ENCODE data around the gene PKNOX1.
"Not testable (repeated sequence)": the region's sequence is repeated elsewhere in the genome, so short reads cannot be mapped to it uniquely, and the experiment has no call there.

The PKNOX1 gene

GRCh38 chr21:43021756-43022600 is 47.6 kb downstream of the PKNOX1 start:
- DNase-seq, result no peak

DNA sequence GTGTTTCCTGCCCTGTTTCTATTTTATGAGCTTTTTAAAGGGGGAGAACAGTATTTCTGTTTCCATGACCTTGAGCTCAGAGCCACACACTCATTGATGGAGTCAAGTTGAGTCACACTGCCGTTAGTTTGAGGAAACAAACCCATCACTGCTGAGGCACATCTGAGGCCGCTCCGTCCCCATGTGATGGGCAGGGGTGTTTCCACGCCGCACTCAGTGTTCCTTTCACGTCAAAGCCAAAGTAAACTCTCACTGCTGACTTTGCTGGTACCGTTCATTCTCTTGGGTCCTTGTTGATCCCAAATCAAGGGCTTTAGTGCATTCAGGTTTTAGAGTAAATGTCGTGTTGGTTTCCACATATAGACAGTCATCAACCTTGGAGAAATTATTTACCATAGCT is 48.8 kb downstream of the PKNOX1 start:
- DNase-seq, result no peak

DNA sequence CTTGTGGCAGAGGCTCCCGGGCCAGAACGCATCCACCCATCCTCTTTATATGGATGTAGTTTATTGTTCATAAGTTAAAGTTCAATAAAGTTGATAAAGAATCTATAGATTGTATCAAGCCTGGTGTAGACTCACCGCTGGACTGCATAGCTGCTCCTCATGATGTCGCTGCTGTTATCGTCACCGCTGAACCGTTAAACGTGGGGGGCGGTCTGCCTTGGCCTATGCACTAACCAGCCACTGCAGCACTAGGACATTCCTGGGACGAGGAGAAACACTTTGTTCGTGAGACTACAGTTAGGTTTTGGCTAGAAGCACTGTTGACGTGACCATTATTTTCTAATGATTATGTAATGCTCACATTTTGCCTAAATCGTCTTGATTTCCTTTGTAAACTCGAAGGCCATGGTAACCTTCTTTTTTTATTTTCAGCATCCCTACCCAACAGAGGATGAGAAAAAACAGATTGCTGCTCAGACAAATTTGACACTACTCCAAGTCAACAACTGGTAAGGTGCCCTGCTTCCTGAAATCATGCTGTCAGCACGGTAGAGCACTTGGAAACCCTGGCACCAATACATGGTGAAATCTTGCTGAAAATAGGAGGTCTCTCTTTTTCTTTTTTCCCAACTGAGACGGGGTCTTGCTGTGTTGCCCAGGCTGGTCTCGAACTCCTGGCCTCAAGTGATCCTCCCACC is 50.2 kb downstream of the PKNOX1 start:
- no peak for DNase-seq

DNA sequence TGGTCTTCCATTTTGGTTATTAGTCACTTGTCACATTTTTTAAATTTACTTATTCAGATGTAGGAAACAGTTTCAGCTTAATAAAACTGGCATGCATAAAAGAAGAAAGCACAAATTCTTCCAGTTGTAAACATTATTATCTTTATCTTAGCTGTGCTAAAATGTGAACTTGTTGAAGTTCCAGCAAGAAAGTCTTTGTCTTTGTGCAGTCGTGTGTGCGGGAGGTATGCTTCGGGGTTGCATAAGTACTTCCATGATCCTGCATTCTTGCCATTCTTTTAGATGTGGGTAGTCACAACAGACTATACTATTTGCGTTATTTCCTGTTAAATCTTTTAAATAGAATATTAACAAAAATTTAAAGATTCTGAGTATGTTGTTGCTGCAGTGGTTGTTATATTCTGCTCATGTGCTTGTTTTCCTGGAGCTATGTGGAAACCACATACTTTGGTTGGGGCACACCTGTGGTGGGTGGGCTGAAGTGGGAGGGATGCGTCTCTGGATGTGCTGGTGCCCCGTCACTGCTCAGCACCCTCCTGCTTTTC is 51.3 kb downstream of the PKNOX1 start:
- no peak for DNase-seq

- no peak for DNase-seq
Measured at GRCh38 chr21:43027846-43028731, 53.7 kb downstream of the PKNOX1 start.

DNA sequence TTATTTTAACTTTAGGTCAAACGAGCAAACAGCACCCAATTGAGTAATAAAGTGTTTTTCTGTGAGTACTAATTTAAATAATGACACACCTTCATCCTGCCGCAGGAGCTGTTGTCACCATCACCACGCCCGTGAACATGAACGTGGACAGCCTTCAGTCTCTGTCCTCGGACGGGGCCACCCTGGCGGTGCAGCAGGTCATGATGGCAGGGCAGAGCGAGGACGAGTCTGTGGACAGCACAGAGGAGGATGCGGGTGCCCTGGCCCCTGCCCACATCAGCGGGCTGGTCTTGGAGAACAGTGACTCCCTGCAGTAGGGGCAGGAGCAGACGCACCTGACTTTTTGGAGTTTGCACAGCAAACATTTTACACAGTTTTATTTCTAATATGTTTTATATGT is 55.4 kb downstream of the PKNOX1 start:
- DNase-seq, result no peak

DNA sequence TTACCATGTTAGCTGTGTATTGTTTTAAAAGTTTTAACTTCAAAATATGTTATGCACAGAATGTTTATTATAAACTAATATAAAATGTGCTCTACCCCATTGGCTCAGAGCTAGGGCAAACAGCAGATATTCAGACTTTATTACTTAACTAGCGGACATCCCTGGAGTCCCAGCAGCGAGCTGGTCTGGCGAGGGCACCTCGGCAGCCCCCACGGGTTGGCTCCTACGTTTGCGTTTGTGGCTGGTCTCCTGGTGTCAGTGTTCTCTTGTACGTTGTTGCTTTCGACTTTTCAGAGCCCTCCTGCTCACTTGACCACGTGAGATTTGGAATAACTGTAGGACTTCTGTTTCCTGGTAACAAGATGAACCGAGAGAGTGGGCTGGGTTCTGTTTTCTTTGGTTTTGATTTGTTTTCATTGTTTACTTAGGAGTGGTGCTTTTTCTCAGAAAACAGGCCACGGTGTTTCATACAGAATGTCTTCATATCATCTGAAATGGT is 56.8 kb downstream of the PKNOX1 start:
- no peak for DNase-seq

DNA sequence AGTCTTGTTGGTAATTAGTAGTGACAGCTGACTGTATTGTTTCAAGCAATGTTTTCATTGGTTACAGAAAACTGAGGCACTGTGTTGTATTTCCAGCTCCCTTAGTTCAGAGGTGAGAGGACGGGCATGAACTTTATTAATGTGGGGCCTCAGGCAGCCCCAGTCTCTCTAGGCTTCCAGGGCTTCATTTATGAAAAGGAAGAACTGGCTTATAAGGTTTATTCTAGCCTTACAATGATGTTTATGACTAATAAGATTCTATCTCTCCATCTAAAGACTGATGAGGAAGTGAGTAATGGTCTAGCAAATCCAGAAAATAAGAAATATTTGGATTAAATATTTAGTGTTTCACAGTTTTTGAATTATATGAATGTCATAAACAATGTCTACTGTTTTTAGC is 59.7 kb downstream of the PKNOX1 start:
- DNase-seq, result no peak

GRCh38 chr21:43034826-43035225 is 60.5 kb downstream of the PKNOX1 start:
- no peak for DNase-seq

DNA sequence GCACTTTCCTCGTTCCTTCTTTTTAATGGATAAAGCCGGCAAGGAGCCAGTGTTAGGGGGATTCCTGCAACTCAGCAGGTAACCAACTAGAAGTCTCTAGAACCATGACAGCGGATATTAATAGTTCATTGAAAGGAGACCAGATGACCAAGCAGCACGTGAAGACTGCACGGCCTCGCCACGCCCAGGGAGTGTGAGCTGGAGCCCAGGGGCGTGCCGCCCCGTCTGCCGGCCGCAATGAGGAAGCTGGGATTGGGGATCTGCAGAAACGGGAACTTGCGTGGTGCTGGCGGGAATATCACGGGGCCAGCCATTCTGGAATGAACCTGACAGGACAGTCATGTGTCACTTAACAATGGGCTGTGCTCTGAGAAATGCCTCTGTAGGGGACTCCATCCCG is 62.5 kb downstream of the PKNOX1 start:
- DNase-seq, result not testable (repeated sequence)

- not testable (repeated sequence) for DNase-seq
Measured at GRCh38 chr21:43037918-43038658, 63.7 kb downstream of the PKNOX1 start.

- not testable (repeated sequence) for DNase-seq
Measured at GRCh38 chr21:43038659-43039044, 64.3 kb downstream of the PKNOX1 start.

GRCh38 chr21:43042169-43042568 is 67.8 kb downstream of the PKNOX1 start:
- DNase-seq, result not testable (repeated sequence)

GRCh38 chr21:43043291-43043690 is 68.9 kb downstream of the PKNOX1 start:
- DNase-seq, result not testable (repeated sequence)

DNA sequence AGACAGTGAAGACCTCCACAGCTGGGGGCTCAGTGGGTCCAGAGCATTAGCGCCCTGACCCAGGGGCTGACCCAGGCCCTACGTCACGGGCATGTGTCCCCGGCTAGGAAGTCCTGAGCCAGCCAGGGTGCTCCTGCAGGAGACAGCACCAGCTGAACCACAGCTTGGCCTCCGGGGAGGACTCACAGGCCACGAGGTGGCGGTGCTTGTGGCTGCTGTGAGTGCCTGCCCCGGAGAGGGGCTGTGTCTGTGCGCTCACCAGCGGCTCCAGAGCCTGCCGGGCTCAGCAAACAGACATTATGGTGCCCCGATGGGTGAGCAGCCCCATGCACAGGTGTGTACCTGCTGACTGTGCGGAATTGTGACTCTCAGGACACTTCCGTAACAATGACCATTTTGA is 70.2 kb downstream of the PKNOX1 start:
- not testable (repeated sequence) for DNase-seq

- not testable (repeated sequence) for DNase-seq
Measured at GRCh38 chr21:43045165-43045875, 71.0 kb downstream of the PKNOX1 start.

DNA sequence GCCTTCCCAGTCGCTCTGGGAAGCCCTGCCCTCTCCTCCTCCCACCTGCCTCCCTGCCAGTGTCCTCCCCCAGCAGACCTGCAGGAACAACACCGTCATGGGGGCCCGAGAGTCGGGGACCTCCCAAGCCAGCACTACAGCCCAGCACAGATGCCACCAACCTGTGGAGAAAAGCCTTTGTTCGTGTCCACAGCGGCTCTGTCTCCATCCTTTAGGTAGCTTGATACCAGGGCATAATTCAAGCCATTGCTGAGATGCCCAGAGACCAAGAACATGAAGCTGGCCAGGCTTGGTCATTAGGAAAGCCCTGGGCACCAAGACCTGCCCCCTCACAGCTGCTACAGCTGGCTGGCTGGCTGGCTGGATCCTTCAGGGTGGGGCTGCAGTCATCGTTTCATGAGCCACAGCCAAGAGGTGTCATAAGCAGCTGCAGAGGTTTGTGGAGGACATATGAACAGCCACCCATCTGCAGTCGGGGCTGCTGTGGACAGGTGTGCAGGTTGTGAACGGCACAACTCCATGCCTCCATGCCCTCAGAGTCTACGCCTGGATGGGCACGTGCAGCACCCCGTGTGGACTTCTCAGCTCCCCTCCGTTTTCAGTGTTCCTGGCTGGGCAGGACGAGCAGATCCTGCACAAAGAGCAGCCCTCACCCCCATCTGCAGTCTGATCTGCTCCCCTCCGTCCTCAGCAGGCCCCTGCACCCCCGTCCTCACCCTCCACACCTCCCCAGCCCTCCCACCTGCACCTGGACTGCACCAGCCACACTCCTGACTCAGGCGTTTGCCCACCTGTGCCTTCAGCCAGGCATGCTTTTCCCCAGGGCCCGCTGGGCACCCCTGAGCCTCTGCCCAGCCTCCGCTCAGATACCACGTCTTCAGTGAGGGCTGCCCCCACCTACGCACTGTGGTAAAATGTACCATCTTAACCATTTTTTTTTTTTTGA is 71.8 kb downstream of the PKNOX1 start:
- not testable (repeated sequence) for DNase-seq

DNA sequence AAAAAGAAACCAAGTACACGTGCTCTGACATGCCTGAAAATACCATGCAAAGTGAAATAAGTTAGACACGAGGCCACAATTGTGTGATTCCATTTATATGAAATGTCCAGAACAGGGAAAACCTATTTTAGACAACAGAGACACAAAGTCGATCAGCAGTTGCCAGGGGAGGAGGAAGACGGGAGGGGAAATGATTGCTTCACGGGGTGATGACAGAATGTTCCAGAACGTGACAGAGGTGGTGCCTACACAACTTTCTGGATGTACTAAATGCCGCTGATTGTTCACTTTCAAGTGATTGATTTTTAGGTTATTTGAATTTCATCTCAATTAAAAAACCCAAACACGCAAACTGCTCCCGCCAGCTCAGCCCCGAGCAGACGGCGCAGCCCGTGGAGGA is 78.8 kb downstream of the PKNOX1 start:
- not testable (repeated sequence) for DNase-seq

DNA sequence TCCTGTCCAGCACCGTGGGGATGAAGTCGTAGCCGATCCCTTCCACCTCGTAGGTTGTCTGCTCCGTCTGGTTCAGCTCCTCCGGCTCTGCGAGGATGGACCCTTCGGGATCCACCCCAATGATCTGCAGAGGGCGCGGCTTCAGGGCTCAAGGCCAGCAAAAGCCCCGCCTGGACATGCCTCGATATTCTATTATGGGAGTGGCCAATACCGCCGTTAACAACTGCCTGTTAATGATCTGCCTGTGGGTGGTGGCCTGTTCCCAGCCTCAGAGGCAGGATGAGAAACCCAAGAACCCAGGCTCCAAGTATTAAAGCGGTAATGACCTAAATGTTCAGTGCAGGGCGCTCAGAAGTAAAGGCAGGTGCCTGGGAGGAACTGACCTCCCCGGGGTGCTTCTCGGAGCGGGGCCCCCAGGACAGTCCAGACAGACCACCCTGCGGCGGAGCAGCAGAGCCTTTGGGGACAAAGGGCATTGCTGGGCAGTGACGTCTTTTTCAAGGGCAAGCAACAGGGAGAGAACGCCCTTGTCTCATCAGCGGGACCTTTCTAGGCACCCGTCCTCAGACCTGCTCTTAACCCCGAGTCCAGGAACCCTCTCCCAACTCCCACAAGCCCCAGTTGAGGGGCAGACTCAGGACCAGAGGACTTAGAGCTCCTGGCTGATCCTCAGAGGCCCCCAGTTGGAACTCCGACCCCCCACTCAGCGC is 88.7 kb downstream of the PKNOX1 start:
- not testable (repeated sequence) for DNase-seq
